Activated CD4-positive, alpha-beta memory T cell treated with anti-CD3 and anti-CD28 coated beads, Interleukin-2, amount 10 ng/mL, durations not matched to agents 7 days and 5 days (primary cell): ENCODE results near the gene C1orf105. TPM values are rescaled to one million over a fixed set of nuclear protein-coding genes. Genes with fewer than 3 reads are reported as not detected.
"Not testable (repeated sequence)": the region's sequence is repeated elsewhere in the genome, so short reads cannot be mapped to it uniquely, and the experiment has no call there.

Source experiments
- CTCF ChIA-PET: fragments of 350-600 bp; sonication (Branson Sonifier 250); formaldehyde crosslinking; loops from one replicate; lab custom pipeline; 2021; ENCODE audit warnings: antibody characterized with exemption, inconsistent platforms; lab: Charles Lee
- POLR2A ChIA-PET: fragments of 350-600 bp; sonication (Branson Sonifier 250); formaldehyde crosslinking; loops from one replicate; lab custom pipeline; 2021; ENCODE audit warnings: antibody characterized with exemption; lab: Charles Lee
- DNase-seq: peaks from one replicate; pipeline ENCODE4 v3.0.0-alpha.2; 2020
- H3K27ac Mint-ChIP-seq: one replicate; pipeline ENCODE4 v1.8.0; 2021; ENCODE audit warnings: mild to moderate bottlenecking, mixed read lengths
- H3K27me3 Mint-ChIP-seq: one replicate; pipeline ENCODE4 v1.8.0; 2021; ENCODE audit warnings: mixed read lengths
- H3K36me3 Mint-ChIP-seq: one replicate; pipeline ENCODE4 v1.8.0; 2021; ENCODE audit warnings: low read depth, mixed read lengths
- H3K4me1 Mint-ChIP-seq: one replicate; pipeline ENCODE4 v1.8.0; 2021; ENCODE audit warnings: mixed read lengths
- H3K4me3 Mint-ChIP-seq: one replicate; pipeline ENCODE4 v1.8.0; 2021; ENCODE audit warnings: mild to moderate bottlenecking, mixed read lengths
- H3K9me3 Mint-ChIP-seq: one replicate; pipeline ENCODE4 v1.8.0; 2021; ENCODE audit warnings: mixed read lengths
- total RNA-seq, 2 experiments: library from RNA; stranded (reverse); gene quantifications; one replicate each; pipeline ENCODE4 v1.2.3, GENCODE V29; 2021

C1orf105 gene
- total RNA-seq, 2 experiments from 2014 or later, result not detected

DNA sequence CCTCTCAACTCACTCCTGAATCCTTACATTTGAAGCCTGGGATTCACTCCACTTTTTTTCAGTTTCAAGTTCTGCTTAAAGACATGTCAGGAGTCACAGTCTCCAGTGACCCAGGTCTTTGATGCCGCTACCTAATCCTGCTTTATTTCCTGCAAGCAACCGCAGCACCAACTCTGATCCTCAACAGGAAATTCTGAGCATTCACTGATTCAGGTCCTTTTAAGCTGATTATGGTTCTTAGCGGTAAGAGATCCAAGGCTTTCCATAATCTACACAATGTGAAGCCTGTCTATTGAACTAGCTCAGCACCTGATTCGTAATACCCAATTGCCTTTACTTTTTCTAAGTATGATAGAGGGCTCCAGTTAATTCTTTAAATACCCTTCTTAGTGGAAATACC lies 67.1 kb downstream of the C1orf105 start:
- Mint-ChIP-seq H3K27ac (no peak overlapping the region), H3K9me3 (no peaks in the 10 kb centered on the region), H3K36me3 (no peaks in the 10 kb centered on the region), H3K4me3 (no peak overlapping the region), H3K27me3 (peaks cover 33% of the 10 kb centered on the region), H3K4me1 (peaks cover 6% of the 10 kb centered on the region)
- POLR2A ChIA-PET, result no interaction called here
- CTCF ChIA-PET, result interaction anchor here (1.5 kb wide), 1 partner anchor 232 kb away, joined by 3 read pairs; no protein-coding TSS in a partner anchor
- DNase-seq, result no peak

DNA sequence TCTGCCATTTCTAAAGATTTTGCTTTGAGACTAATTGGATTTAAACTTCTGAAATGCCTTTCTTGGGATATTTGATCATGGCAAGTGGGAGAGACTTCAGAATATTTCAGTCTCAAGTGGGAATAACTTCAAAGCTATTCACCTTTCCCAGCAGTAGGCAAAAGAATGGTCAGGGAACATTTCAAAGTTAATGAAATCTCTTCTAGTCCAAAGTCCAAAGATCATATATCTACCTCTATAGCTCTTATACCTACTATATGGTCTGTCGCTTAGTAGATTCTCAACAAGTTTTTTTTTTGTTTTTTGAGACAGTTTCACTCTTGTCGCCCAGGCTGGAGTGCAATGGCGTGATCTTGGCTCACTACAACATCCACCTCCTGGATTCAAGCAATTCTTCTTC lies 67.9 kb downstream of the C1orf105 start:
- Mint-ChIP-seq H3K27ac (no peak overlapping the region), H3K27me3 (peaks cover 33% of the 10 kb centered on the region), H3K9me3 (no peaks in the 10 kb centered on the region), H3K4me1 (peaks cover 6% of the 10 kb centered on the region), H3K36me3 (no peaks in the 10 kb centered on the region), H3K4me3 (no peak overlapping the region)
- CTCF ChIA-PET, result no interaction called here
- POLR2A ChIA-PET, result no interaction called here
- DNase-seq, result no peak

DNA sequence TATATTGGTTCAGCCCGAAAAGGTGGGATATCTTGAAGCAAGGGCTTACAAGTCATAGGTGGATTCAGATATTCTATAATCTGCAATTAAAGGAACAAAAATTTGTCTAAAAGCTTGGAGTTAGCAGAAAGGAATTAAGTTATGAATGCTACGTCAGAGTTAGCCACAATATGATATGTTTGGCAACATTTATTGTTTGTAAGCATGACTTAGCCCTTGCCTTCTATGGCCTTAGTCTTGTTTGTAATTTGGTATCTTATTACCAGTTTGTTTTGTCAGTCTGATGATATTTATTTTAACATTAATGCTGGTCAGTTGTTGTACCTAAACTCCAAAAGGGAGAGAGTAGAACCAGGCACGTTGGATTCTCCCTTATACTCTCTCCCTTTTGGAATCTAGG lies 69.4 kb downstream of the C1orf105 start:
- H3K9me3 Mint-ChIP-seq, result no peaks in the 10 kb centered on the region

DNA sequence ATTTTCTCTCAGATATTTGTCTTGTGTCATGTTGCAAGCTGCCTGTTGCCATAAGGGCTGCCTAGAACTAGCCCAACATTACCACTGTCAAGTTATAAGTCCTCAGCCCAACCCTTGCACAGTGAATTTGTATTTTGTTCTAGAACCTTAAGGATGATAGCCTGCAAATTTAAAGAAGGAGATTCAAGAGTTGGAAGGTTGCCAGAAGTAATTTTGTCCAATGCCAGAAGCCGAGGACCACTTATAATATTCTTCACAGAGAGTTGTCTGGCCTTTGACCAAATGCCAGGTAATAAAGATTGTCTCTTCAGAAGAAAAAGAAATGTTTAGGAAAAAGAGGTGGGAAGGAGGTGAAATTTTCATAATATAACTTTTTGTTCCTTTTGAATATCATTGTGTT lies 71.9 kb downstream of the C1orf105 start:
- DNase-seq, result no peak
- H3K4me3 Mint-ChIP-seq, result no peak overlapping the region
- CTCF ChIA-PET, result no interaction called here
- no peaks in the 10 kb centered on the region for H3K36me3 Mint-ChIP-seq
- peaks cover 5% of the 10 kb centered on the region for H3K4me1 Mint-ChIP-seq
- no peak overlapping the region for H3K27ac Mint-ChIP-seq
- peaks cover 25% of the 10 kb centered on the region for H3K27me3 Mint-ChIP-seq
- no peaks in the 10 kb centered on the region for H3K9me3 Mint-ChIP-seq
- POLR2A ChIA-PET, result no interaction called here

More for the DNA sequence above, 69.4 kb downstream of the C1orf105 start:
- POLR2A ChIA-PET, result no interaction called here
- no peak overlapping the region for H3K27ac Mint-ChIP-seq
- peaks cover 32% of the 10 kb centered on the region for H3K27me3 Mint-ChIP-seq
- peaks cover 6% of the 10 kb centered on the region for H3K4me1 Mint-ChIP-seq
- H3K36me3 Mint-ChIP-seq, result no peaks in the 10 kb centered on the region
- H3K4me3 Mint-ChIP-seq, result no peak overlapping the region
- no peak for DNase-seq
- CTCF ChIA-PET, result no interaction called here

DNA sequence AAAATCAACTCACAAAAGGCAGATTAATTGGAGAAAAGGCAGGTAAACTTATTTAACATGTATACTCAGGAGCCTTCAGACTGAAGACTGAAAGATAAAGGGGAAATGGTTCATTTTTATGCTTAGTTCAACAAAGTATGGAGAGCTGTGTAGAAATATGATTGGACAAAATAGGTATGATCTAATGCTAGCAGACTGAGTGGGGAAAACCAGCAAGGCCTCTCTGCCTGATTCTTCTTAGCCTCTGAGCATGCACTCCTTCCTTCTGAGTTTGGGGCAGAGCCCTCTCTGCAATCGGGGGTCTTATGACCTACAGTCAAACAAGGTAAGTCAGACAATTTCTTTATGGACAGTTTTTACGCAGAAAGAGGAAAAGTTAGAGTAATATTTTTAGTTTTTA lies 73.7 kb downstream of the C1orf105 start:
- DNase-seq, result no peak
- no peaks in the 10 kb centered on the region for H3K4me1 Mint-ChIP-seq
- H3K4me3 Mint-ChIP-seq, result no peak overlapping the region
- H3K9me3 Mint-ChIP-seq, result no peaks in the 10 kb centered on the region
- peaks cover 19% of the 10 kb centered on the region for H3K27me3 Mint-ChIP-seq
- H3K36me3 Mint-ChIP-seq, result no peaks in the 10 kb centered on the region
- ChIA-PET CTCF (no interaction called here), POLR2A (no interaction called here)
- no peak overlapping the region for H3K27ac Mint-ChIP-seq

DNA sequence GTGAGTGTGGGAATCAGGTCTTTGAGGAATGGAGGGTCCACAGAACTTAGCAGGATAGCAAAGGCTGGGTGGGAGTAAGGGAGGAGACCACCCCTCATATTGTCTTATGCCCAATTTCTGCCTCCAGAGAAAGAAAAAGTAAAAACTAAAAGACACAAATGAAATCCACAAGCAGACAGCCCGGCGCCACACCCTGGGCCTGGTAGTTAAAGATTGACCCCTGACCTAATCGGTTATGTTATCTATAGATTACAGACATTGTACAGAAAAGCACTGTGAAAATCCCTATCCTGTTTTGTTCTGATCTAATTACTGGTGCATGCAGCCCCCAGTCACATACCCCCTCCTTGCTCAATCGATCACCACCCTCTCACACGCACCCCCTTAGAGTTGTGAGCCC lies 75.6 kb downstream of the C1orf105 start:
- H3K4me1 Mint-ChIP-seq, H3K9me3 Mint-ChIP-seq, H3K27ac Mint-ChIP-seq, CTCF ChIA-PET, DNase-seq, H3K36me3 Mint-ChIP-seq, POLR2A ChIA-PET, H3K4me3 Mint-ChIP-seq: not testable (repeated sequence)
- H3K27me3 Mint-ChIP-seq, result peaks cover 11% of the 10 kb centered on the region

DNA sequence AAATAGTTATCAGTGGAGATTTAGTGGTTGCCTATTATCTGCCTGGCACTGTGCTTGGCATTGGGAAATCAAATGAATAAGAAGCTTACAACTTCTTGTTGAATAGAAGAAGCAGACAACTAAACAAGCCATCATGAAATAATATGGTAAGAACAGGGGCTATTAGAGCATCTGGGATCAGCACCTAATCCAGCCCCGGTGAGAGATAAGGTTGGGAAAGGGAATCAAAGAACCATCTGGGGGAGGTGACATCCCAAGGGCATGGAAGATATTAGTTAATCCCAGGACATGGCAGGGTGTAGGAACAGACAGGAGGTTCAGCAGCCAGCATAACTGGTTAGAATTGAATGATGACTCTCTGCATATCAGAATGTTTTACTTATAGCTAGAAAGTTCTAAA lies 76.2 kb downstream of the C1orf105 start:
- peaks cover 9% of the 10 kb centered on the region for H3K27me3 Mint-ChIP-seq
- no peak for DNase-seq
- H3K4me1 Mint-ChIP-seq, result no peaks in the 10 kb centered on the region
- no peak overlapping the region for H3K4me3 Mint-ChIP-seq
- H3K36me3 Mint-ChIP-seq, result no peaks in the 10 kb centered on the region
- ChIA-PET CTCF (no interaction called here), POLR2A (no interaction called here)
- H3K9me3 Mint-ChIP-seq, result no peaks in the 10 kb centered on the region
- H3K27ac Mint-ChIP-seq, result no peak overlapping the region

DNA sequence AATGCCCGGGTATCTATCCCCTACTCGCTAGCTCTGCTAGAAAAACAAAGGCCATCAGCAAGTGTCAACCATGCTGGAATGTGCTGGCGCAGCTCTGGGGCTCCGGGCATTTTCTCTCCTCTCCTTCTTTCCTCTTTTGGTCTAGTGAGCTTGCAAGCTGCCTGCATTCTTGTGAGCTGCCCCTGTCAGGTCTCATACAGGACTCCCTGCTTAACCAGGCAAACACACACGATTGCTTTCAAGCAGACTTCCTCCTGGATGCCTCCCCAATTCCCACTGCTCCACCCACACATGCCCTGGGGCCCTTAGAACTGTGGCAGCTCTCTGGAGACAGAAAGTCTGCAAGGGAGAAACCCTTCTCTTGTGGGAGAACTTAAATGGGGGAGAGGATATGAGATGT lies 76.7 kb downstream of the C1orf105 start:
- H3K4me3 Mint-ChIP-seq, result no peak overlapping the region
- no peaks in the 10 kb centered on the region for H3K9me3 Mint-ChIP-seq
- no peak for DNase-seq
- ChIA-PET POLR2A (no interaction called here), CTCF (no interaction called here)
- no peaks in the 10 kb centered on the region for H3K36me3 Mint-ChIP-seq
- H3K27me3 Mint-ChIP-seq, result peaks cover 6% of the 10 kb centered on the region
- H3K4me1 Mint-ChIP-seq, result no peaks in the 10 kb centered on the region
- no peak overlapping the region for H3K27ac Mint-ChIP-seq

DNA sequence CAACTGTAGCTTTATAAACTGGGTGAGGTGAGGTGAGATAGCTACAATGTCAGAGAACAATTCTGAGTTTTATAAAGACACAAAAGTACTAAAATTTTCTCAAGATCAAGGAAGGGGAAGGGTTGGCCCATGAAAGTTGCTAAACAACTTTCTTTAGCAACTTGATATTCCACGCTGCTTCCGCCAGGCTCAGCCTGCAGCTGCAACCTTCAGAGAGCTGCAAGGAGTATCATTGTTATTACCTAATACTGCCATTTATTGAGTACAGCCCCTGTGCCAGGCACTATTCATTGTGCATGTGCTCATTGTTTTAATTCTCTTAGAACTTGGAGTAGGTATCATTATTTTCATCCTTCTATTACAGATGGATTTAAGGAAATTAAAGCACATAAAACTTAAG lies 78.4 kb downstream of the C1orf105 start:
- Mint-ChIP-seq H3K9me3 (no peaks in the 10 kb centered on the region), H3K27ac (no peak overlapping the region), H3K4me3 (no peak overlapping the region), H3K27me3 (peaks cover 10% of the 10 kb centered on the region), H3K4me1 (no peaks in the 10 kb centered on the region), H3K36me3 (no peaks in the 10 kb centered on the region)
- ChIA-PET CTCF (no interaction called here), POLR2A (no interaction called here)
- DNase-seq, result no peak

DNA sequence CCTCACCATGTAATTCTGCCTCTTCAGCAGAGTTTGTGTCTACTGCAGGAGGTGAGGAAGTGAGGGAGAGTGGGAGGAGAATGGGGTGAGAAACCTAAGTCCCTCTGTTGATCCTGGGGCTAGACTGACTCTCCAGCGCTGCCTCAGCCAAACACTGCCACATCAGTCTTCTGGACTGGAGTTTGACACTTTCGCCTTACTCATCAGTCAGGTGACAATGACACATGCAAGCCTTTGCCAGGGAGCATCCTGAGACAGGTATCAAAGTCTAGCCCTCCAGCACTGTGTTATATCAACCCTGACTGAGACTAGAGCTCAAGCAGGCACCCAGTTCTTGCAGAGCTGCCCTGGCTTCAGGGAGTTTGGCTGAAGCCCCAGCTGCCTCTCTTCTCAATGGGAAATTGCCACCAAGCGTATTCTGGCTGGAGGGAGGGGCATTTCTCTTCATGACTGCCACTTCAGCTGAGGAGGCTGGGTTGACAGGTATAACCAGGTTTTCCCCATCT lies 79.2 kb downstream of the C1orf105 start:
- Mint-ChIP-seq H3K4me1 (no peaks in the 10 kb centered on the region), H3K27ac (no peak overlapping the region), H3K4me3 (no peak overlapping the region), H3K36me3 (no peaks in the 10 kb centered on the region), H3K9me3 (no peaks in the 10 kb centered on the region), H3K27me3 (peaks cover 13% of the 10 kb centered on the region)
- CTCF ChIA-PET, result no interaction called here
- DNase-seq, result no peak
- POLR2A ChIA-PET, result no interaction called here

DNA sequence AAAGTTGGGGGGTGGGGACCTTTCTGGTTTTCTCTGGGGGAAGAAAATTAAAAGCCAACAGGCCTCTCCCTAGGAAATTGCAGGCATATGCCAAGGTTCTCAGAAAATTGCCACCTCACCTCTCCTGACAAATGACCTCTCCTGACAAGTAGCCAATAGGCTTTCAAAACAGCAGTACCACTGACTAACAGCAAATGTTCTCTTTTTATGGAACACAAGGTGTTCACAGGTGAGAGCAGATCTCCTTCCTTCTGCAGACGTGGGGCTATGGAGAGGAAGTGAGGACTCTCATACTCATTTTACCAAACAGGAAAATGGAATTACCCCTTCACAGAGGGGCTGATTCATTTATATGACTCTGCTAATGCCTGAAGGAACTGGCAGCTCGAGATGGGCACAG lies 79.7 kb downstream of the C1orf105 start:
- peaks cover 13% of the 10 kb centered on the region for H3K27me3 Mint-ChIP-seq
- ChIA-PET CTCF (no interaction called here), POLR2A (no interaction called here)
- no peak for DNase-seq
- no peak overlapping the region for H3K27ac Mint-ChIP-seq
- no peaks in the 10 kb centered on the region for H3K9me3 Mint-ChIP-seq
- H3K36me3 Mint-ChIP-seq, result no peaks in the 10 kb centered on the region
- H3K4me1 Mint-ChIP-seq, result no peaks in the 10 kb centered on the region
- H3K4me3 Mint-ChIP-seq, result no peak overlapping the region

DNA sequence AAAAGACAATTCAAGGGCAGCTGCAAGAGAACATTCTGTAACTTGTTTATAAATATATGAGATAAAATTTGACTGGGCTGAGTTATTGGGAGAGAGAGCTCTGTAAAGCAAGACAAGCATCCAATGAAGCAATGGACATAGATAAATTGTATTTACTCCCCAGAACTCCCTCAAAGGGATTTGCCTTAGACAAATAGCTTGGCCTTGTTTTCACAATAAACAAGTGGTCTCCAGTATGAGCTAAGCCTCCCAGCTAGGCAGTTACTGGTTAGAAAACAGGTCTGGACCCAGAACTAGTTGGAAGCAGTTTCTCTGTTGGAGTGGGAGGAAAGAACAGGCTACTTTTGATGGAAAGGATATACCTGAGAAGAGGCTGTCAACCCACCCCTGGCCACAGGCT lies 87.3 kb downstream of the C1orf105 start:
- H3K36me3 Mint-ChIP-seq, result no peaks in the 10 kb centered on the region
- POLR2A ChIA-PET, result no interaction called here

DNA sequence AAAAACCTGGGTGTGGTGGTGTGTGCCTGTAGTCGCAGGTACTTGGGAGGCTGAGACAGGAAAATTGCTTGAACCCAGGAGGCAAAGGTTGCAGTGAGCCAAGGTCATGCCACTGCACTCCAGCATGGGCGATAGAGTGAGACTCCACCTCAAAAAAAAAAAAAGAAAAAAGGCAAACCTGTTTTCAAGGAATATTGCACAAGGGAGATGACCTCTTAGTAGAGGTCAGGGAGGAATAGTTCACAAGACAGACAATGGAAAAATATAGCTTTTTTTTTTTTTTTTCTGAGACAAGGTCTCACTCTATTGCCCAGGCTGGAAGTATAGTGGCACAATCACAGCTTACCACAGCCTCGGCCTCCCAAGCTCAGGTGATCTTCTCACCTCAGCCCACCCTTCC lies 90.0 kb downstream of the C1orf105 start:
- Mint-ChIP-seq H3K36me3 (no peaks in the 10 kb centered on the region), H3K27ac (no peak overlapping the region), H3K4me1 (no peaks in the 10 kb centered on the region), H3K9me3 (no peaks in the 10 kb centered on the region), H3K27me3 (peaks cover 9% of the 10 kb centered on the region), H3K4me3 (no peak overlapping the region)
- DNase-seq, result no peak
- ChIA-PET POLR2A (no interaction called here), CTCF (no interaction called here)

More for the DNA sequence above, 87.3 kb downstream of the C1orf105 start:
- CTCF ChIA-PET, result no interaction called here
- no peak overlapping the region for H3K4me3 Mint-ChIP-seq
- H3K4me1 Mint-ChIP-seq, result no peaks in the 10 kb centered on the region
- no peak for DNase-seq
- H3K27me3 Mint-ChIP-seq, result peaks cover 20% of the 10 kb centered on the region
- H3K9me3 Mint-ChIP-seq, result no peaks in the 10 kb centered on the region
- H3K27ac Mint-ChIP-seq, result no peak overlapping the region

DNA sequence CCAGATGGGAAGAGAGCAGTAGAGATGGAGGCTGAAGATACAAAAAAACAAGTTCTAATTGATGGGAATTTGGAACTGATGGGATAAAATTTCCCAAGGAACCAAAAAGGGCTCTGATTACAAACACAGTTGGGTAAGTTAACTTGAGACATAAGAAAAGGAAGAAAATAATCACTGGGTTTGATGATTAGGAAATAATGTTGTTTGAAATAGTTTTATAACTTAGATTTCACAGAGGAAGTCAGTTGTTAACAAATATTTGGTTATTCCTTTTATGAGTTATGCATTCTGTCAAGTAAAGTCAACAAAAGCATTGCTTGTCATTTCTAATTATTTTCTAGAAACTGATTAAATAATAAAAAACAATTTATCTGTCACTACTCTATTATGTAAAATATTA lies 92.1 kb downstream of the C1orf105 start:
- POLR2A ChIA-PET, result interaction anchor here (0.6 kb wide), 1 partner anchor 12 kb away, joined by 3 read pairs; no protein-coding TSS in a partner anchor
- Mint-ChIP-seq H3K9me3 (no peaks in the 10 kb centered on the region), H3K27me3 (peaks cover 6% of the 10 kb centered on the region), H3K4me3 (no peak overlapping the region), H3K36me3 (no peaks in the 10 kb centered on the region), H3K27ac (no peak overlapping the region), H3K4me1 (no peaks in the 10 kb centered on the region)
- no peak for DNase-seq
- CTCF ChIA-PET, result no interaction called here
